Measurements from ENCODE around the gene ZNF275.
"Not testable (repeated sequence)": the region's sequence is repeated elsewhere in the genome, so short reads cannot be mapped to it uniquely, and the experiment has no call there.

Gene ZNF275

GRCh38 chrX:153361781-153362397 lies 27.9 kb downstream of the ZNF275 start:
- no peak for DNase-seq

- DNase-seq: no peak
These were observed 31.7 kb downstream of the ZNF275 start for GRCh38 chrX:153365670-153366069.

- no peak for DNase-seq
These were observed 32.2 kb downstream of the ZNF275 start for GRCh38 chrX:153366119-153366518.

GRCh38 chrX:153366878-153367538 lies 33.1 kb downstream of the ZNF275 start:
- no peak for DNase-seq

GRCh38 chrX:153370293-153371055 lies 36.5 kb downstream of the ZNF275 start:
- no peak for DNase-seq

GRCh38 chrX:153371256-153371655 lies 37.3 kb downstream of the ZNF275 start:
- no peak for DNase-seq

- DNase-seq: no peak
These were observed 39.0 kb downstream of the ZNF275 start for GRCh38 chrX:153372949-153373348.

GRCh38 chrX:153374426-153374825 lies 40.5 kb downstream of the ZNF275 start:
- DNase-seq: no peak

- no peak for DNase-seq
These were observed 41.6 kb downstream of the ZNF275 start for GRCh38 chrX:153375571-153375970.

- no peak for DNase-seq
These were observed 43.8 kb downstream of the ZNF275 start for GRCh38 chrX:153377727-153378126.

GRCh38 chrX:153378607-153379006 lies 44.7 kb downstream of the ZNF275 start:
- no peak for DNase-seq

- no peak for DNase-seq
These were observed 45.6 kb downstream of the ZNF275 start for GRCh38 chrX:153379508-153379907.

- no peak for DNase-seq
These were observed 46.1 kb downstream of the ZNF275 start for GRCh38 chrX:153379971-153380581.

- no peak for DNase-seq
These were observed 46.7 kb downstream of the ZNF275 start for GRCh38 chrX:153380691-153381090.

GRCh38 chrX:153381684-153382532 lies 48.0 kb downstream of the ZNF275 start:
- peak; percentile 2 for DNase-seq

- no peak for DNase-seq
These were observed 48.9 kb downstream of the ZNF275 start for GRCh38 chrX:153382563-153383482.

- no peak for DNase-seq
These were observed 50.4 kb downstream of the ZNF275 start for GRCh38 chrX:153384390-153384789.

GRCh38 chrX:153384973-153385372 lies 51.0 kb downstream of the ZNF275 start:
- not testable (repeated sequence) for DNase-seq

- no peak for DNase-seq
These were observed 52.1 kb downstream of the ZNF275 start for GRCh38 chrX:153386097-153386496.

- no peak for DNase-seq
These were observed 53.4 kb downstream of the ZNF275 start for GRCh38 chrX:153387345-153387744.

- no peak for DNase-seq
These were observed 54.2 kb downstream of the ZNF275 start for GRCh38 chrX:153387987-153388721.

Data from NCI-H226 (cell line).